ENCODE data around the gene RCAN1.

Gene RCAN1

GRCh38 chr21:34534522-34534921 lies 80.4 kb downstream of the RCAN1 start:
- no peak overlapping the region for H3K4me3 ChIP-seq
- H3K27ac ChIP-seq = no peak overlapping the region
- no peak for TF ChIP-seq CTCF (IDR thresholded peaks at IDR 0.05)
- no peak for DNase-seq (ENCODE audit: low spot score)

GRCh38 chr21:34533938-34534337 lies 81.0 kb downstream of the RCAN1 start:
- Histone ChIP-seq H3K27ac (no peak overlapping the region), H3K4me3 (no peak overlapping the region)
- DNase-seq (ENCODE audit: low spot score) = no peak
- no peak for TF ChIP-seq CTCF (IDR thresholded peaks at IDR 0.05)

- H3K4me3 ChIP-seq = no peak overlapping the region
- no peak for DNase-seq (ENCODE audit: low spot score)
Measured at GRCh38 chr21:34531399-34531798, 83.5 kb downstream of the RCAN1 start.

GRCh38 chr21:34530261-34530660 lies 84.7 kb downstream of the RCAN1 start:
- Histone ChIP-seq H3K4me3 (no peak overlapping the region), H3K27ac (no peak overlapping the region)
- no peak for DNase-seq (ENCODE audit: low spot score)
- no peak for TF ChIP-seq CTCF (IDR thresholded peaks at IDR 0.05)

More at GRCh38 chr21:34531399-34531798, 83.5 kb downstream of the RCAN1 start:
- H3K27ac ChIP-seq = no peak overlapping the region
- no peak for TF ChIP-seq CTCF (IDR thresholded peaks at IDR 0.05)

GRCh38 chr21:34528131-34528561 lies 86.8 kb downstream of the RCAN1 start:
- peak overlapping the region; percentile 45 to 91 for H3K27ac ChIP-seq
- no peak for DNase-seq (ENCODE audit: low spot score)
- H3K4me3 ChIP-seq = no peak overlapping the region
- no peak for TF ChIP-seq CTCF (IDR thresholded peaks at IDR 0.05)

DNA sequence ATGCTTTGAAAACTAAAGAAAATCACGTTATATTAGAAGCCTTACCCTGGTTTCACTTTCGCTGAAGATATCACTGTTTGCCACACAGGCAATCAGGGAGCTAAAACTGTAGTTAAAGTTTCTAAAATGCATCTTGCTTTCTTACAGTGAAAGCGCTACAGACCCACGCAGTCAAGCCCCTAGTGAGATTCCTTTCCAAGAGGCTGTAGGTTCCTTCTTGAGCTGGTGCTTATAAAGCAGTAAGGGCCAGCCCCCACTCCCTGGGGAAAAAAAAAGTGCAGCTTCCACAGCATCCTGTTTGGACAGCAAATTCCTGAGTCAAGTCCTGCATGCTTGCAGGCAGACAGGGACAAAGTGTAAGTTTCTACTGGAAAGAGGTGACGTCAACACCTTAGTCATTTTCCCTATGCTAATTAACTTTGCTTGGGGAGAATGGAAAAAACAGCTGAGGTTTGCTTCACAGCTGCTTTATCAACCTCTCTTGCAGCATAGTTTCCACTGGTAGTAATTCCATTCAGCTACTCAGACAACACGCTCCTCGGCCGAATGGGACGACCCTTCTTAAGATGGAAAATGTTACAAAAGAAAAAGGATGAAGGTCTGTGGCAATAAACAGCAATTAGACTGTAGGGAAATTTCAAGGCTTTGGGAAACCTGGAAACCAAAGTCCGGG lies 88.2 kb downstream of the RCAN1 start:
- Histone ChIP-seq H3K27ac (peak overlapping the region; percentile 89 to 91), H3K4me3 (peak overlapping the region; percentile 65)
- no peak for TF ChIP-seq CTCF (IDR thresholded peaks at IDR 0.05)
- peak; percentile 94 for DNase-seq (ENCODE audit: low spot score)

- Histone ChIP-seq H3K27ac (peak overlapping the region; percentile 89 to 91), H3K4me3 (peak overlapping the region; percentile 65)
- DNase-seq (ENCODE audit: low spot score) = no peak
- no peak for TF ChIP-seq CTCF (IDR thresholded peaks at IDR 0.05)
Measured at GRCh38 chr21:34526241-34526617, 88.7 kb downstream of the RCAN1 start.

Data from coronary artery (tissue), 2 donors.